Skeletal muscle tissue (tissue), 4 donors: ENCODE measurements around the gene MYO5C. TPM values are rescaled to one million over a fixed set of nuclear protein-coding genes. Genes with fewer than 3 reads are reported as not detected.

Experiments used
- H3K27ac ChIP-seq: one replicate; pipeline ENCODE4 v1.7.0; 2013; ENCODE audit warnings: mild to moderate bottlenecking, low read depth, low read length, inconsistent platforms
- H3K27me3 ChIP-seq, 3 donors: one replicate each; pipeline ENCODE4 v1.7.0; 2013; ENCODE audit warnings: low read length in 3 of 3; ENCODE audit not compliant: control insufficient read depth in 3 of 3, insufficient read depth in 3 of 3
- H3K36me3 ChIP-seq, 3 donors: one replicate each; pipeline ENCODE4 v1.7.0; 2013; ENCODE audit warnings: low read length in 3 of 3; ENCODE audit not compliant: control insufficient read depth in 3 of 3, insufficient read depth in 3 of 3
- H3K4me1 ChIP-seq, 3 donors: one replicate each; pipeline ENCODE4 v1.7.0; 2013; ENCODE audit warnings: low read length in 3 of 3, mild to moderate bottlenecking in 3 of 3; ENCODE audit not compliant: control insufficient read depth in 3 of 3, insufficient read depth in 3 of 3
- H3K4me3 ChIP-seq, 3 donors: one replicate each; pipeline ENCODE4 v1.7.0; 2013; ENCODE audit warnings: low read length in 3 of 3
- H3K9ac ChIP-seq, 3 donors: one replicate each; pipeline ENCODE4 v1.7.0; 2013; ENCODE audit warnings: low read length in 3 of 3, mild to moderate bottlenecking in 3 of 3, moderate library complexity in 2 of 3, low read depth in 1 of 3
- H3K9me3 ChIP-seq, 3 donors: one replicate each; pipeline ENCODE4 v1.7.0; 2013; ENCODE audit warnings: low read length in 3 of 3; ENCODE audit not compliant: control insufficient read depth in 3 of 3
- total RNA-seq: library from RNA; depleted of rRNA; stranded (reverse); fragments of >200 nt; gene quantifications from one replicate; pipeline ENCODE4 v1.2.3, GENCODE V29; 2014
- donor health status: Osteomylitis.

Gene MYO5C
- total RNA-seq, 1 donor from 2014 or later = 3.7 TPM

DNA sequence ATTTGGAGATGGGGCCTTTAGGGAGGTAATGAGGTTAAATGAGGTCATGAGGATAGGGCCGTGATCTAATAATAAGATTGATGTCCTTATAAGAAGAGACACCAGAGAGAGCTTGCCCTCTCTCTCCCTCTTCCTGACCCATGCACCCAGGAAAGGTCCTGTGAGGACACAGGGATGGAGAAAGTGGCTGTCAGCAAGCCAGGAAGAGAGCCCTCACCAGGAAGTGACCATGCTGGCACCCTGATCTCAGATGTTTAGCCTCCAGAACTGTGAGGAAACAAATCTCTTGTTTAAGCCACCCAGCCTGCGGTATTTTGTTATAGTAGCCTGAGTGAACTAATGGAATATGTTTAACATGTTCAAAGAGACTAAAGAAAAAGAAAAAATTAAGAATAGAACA, 89.2 kb downstream of the MYO5C start:
- Histone ChIP-seq H3K27ac (no peak overlapping the region), H3K9me3 (no peaks in the 10 kb centered on the region), H3K9ac (no peak overlapping the region), H3K36me3 (peaks cover 11 to 12% (median 12%) of the 10 kb centered on the region in 3 donors), H3K4me1 (peaks cover 0 to 5% (median 5%) of the 10 kb centered on the region in 3 donors), H3K27me3 (no peaks in the 10 kb centered on the region), H3K4me3 (no peak overlapping the region)

DNA sequence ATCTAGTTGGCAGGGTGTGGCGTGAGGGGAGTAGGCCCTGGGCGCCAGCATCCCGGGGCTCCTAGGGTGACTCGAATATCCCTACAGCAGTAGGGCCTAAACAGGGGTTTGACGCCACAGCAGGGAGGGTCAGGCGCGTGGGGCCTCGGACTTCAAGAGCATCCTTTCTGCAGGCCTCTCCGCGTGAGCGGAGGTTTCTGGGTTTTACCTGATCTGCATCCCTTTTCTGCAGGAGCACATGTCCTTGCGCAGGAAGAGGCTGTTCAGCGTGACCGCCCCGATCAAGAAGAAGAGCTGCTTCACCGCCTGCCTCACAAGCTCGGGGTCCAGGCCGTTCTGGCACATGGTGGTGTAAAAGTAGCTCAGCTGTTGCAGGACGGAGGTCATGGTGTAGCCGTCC, 90.9 kb downstream of the MYO5C start:
- H3K36me3 ChIP-seq = peaks cover 9 to 12% (median 11%) of the 10 kb centered on the region in 3 donors
- H3K4me3 ChIP-seq = no peak overlapping the region
- no peak overlapping the region for H3K27ac ChIP-seq
- no peaks in the 10 kb centered on the region for H3K9me3 ChIP-seq
- H3K27me3 ChIP-seq = no peaks in the 10 kb centered on the region
- peaks cover 0 to 5% (median 4%) of the 10 kb centered on the region in 3 donors for H3K4me1 ChIP-seq
- no peak overlapping the region for H3K9ac ChIP-seq

DNA sequence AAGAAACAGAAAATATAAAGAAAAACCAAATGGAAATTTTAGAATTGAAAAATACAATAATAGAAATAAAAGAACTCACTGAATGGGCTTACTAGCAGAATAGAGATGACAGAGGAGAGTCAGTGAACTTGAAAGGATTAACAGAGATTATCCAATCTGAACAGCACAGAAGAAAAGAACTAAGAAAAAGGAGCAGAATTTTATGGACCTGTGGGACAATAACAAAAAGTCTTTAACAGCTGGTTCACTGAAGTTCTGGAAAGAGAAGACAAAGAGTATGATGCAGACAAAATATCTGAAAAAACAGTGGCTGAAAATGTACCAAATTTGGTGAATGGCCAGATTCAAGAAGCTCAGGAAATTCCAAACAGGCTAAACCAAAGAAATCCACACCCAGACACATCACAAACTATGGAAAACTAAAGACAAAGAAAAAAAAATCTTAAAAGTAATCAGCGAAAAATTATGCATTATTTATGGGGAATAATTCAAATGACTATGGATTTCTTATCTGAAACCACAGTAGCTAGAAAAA, 94.7 kb downstream of the MYO5C start:
- no peaks in the 10 kb centered on the region for H3K4me1 ChIP-seq
- no peak overlapping the region for H3K4me3 ChIP-seq
- no peaks in the 10 kb centered on the region for H3K27me3 ChIP-seq
- no peaks in the 10 kb centered on the region for H3K9me3 ChIP-seq
- H3K9ac ChIP-seq = no peak overlapping the region
- peaks cover 9 to 14% (median 12%) of the 10 kb centered on the region in 3 donors for H3K36me3 ChIP-seq
- H3K27ac ChIP-seq = no peak overlapping the region

DNA sequence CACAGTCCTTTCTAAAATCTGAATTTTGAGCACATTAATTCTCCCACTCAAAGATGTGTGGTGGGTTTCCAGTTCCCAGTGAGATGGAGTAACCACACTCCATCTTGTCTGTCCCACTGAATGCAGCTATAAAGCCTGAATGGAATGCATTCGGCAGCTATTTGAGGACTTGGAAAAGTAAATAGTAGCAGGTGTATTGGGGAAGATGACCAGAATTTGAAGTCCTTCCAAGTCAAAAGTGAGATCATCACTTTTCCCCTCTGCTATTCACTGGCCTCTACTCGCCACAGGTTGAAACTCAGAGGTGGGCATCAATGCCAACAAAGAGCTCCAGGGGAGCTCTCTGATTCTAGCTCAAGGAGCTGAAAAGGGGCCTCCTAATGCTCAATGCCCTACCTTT, 96.3 kb downstream of the MYO5C start:
- H3K36me3 ChIP-seq = peaks cover 0 to 7% (median 2%) of the 10 kb centered on the region in 3 donors
- H3K27me3 ChIP-seq = no peaks in the 10 kb centered on the region
- no peaks in the 10 kb centered on the region for H3K9me3 ChIP-seq
- H3K9ac ChIP-seq = no peak overlapping the region
- H3K4me1 ChIP-seq = no peaks in the 10 kb centered on the region
- no peak overlapping the region for H3K4me3 ChIP-seq
- H3K27ac ChIP-seq = no peak overlapping the region

DNA sequence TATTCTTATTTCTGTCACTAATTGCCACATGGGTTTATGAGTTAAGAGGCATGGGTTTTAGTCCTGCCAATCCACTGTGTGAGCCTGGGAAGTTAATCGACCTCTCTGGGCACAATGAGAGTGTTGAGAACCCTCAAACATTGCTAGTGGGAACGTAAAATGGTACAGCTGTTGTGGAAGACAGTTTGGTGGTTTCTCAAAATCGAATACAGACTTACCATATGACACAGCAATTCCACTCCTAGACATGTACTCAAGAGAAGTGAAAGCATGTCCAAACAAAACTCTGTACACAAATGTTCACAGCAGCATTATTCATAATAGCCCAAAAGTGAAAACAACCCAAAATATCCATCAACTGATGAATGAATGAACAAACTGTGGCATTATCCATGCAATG, 98.7 kb downstream of the MYO5C start:
- Histone ChIP-seq H3K4me1 (peaks cover 0 to 6% (median 3%) of the 10 kb centered on the region in 3 donors), H3K27ac (no peak overlapping the region), H3K4me3 (no peak overlapping the region), H3K9me3 (no peaks in the 10 kb centered on the region), H3K27me3 (no peaks in the 10 kb centered on the region), H3K9ac (no peak overlapping the region), H3K36me3 (peaks cover 0 to 4% (median 0%) of the 10 kb centered on the region in 3 donors)

DNA sequence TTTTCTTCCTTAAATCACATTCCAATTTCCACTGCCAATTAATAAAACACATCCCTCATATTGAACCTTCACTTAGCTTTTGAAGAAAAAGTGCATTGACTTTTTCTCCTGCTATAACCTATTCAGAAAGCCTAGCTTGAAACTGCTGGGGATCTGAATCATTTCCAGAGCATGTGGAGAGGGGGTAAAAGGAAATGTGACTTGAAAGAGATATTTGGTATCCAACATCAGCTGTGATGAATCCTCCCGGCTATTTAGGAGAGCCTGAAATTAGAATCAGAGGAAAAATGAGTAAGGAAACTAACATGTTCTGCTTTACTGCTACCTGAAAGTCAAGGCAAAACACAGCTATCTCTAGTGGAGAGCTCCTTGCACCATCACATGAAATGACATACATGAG, 101.8 kb downstream of the MYO5C start:
- Histone ChIP-seq H3K9ac (no peak overlapping the region), H3K4me3 (no peak overlapping the region), H3K36me3 (peaks cover 0 to 4% (median 0%) of the 10 kb centered on the region in 3 donors), H3K27ac (no peak overlapping the region), H3K4me1 (peaks cover 0 to 6% (median 3%) of the 10 kb centered on the region in 3 donors), H3K27me3 (no peaks in the 10 kb centered on the region), H3K9me3 (no peaks in the 10 kb centered on the region)

DNA sequence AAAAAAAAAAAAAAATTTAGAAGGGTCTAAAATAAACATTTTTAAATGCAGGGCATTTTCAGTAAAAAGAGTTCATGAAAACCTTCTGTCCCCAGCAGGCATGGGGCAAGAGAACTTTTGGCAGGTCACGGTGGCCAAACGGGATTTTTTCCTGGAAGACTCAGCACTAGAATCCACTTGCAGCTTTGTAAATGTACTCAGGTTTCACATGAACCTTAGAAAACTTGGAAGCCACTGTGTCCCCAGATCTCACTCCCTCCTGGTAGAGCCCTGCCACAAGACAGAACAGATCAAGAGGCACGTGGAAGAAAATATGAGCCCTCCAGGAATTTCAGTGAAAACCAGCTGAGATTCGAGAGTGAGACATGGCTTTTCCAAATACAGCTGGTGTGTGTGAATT, 102.3 kb downstream of the MYO5C start:
- Histone ChIP-seq H3K27ac (no peak overlapping the region), H3K36me3 (peaks cover 0 to 4% (median 0%) of the 10 kb centered on the region in 3 donors), H3K27me3 (no peaks in the 10 kb centered on the region), H3K4me1 (peaks cover 0 to 6% (median 3%) of the 10 kb centered on the region in 3 donors), H3K9ac (no peak overlapping the region), H3K9me3 (no peaks in the 10 kb centered on the region), H3K4me3 (no peak overlapping the region)

DNA sequence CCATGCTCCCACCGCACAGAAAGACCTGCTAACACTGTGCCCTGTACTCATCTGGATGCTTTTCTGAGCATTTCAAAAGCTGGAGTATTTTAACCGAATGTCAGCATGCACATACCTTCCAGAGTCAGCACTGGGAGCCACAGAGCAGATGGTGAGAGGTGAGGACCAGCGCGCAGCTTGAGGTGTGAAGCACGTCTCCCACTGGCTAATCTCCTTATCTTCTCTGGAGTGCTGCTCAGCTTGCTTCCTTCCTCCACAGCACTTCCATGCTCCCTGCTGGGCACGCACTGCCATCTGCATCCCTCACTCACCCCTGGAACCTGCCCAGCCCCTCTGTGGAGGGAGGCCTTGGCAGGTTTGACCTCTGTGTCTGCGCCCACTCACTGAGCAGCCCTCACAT, 104.4 kb downstream of the MYO5C start, which contains the start of gene GNB5:
TSS of gene GNB5 (minus strand) at position 186 of the 400 bp plus-strand sequence. CDS start 6,716 bp downstream, outside the sequence.
- Histone ChIP-seq H3K9me3 (no peaks in the 10 kb centered on the region), H3K4me3 (no peak within 1 kb of the TSS), H3K36me3 (peaks cover 0 to 2% (median 0%) of the 10 kb centered on the region in 3 donors), H3K27me3 (no peaks in the 10 kb centered on the region), H3K4me1 (peaks cover 0 to 7% (median 6%) of the 10 kb centered on the region in 3 donors), H3K9ac (no peak within 1 kb of the TSS), H3K27ac (no peak within 1 kb of the TSS)

DNA sequence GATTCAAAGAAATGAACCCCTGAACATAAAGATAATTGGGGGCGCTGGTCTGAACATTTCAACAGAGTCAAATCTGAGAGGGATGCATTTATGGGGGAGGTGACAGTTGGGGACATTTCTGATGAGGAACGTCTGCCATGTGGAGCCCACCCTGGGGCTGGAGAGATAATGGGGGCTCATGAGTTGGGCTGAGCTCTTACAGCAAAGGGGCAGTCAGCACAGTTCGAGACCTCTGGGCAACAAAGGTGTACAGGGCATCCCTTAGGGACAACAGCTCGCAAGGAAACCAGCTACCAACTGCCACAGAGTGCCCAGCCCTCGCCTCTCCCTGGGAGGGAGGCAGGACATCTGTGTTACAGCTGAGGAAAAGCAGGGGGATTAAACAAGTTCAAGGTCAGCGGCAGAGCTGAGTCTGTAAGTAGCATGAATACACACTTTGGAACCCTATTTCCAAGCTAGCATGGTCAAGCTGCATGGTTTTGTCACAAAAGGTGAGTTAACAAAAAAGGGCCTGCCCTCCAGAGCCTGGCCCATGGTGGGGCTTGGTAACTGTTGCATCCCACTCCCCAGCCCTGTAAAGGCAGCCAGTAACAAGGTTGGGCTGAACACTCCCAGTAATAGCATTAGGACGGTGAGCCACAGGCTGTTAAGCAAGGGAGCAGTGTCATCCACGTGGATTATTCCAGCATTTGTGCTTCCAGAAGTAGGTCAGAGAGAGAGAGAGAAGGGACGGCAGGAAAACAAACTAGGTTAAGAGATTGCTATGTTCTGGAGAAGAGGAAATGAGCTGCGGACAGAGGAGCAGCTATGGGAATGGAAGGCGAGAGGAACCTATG, 108.7 kb downstream of the MYO5C start:
- Histone ChIP-seq H3K4me3 (no peak overlapping the region), H3K9me3 (no peaks in the 10 kb centered on the region), H3K4me1 (peaks cover 0 to 4% (median 0%) of the 10 kb centered on the region in 3 donors), H3K27ac (no peak overlapping the region), H3K9ac (no peak overlapping the region), H3K27me3 (no peaks in the 10 kb centered on the region), H3K36me3 (no peaks in the 10 kb centered on the region)

DNA sequence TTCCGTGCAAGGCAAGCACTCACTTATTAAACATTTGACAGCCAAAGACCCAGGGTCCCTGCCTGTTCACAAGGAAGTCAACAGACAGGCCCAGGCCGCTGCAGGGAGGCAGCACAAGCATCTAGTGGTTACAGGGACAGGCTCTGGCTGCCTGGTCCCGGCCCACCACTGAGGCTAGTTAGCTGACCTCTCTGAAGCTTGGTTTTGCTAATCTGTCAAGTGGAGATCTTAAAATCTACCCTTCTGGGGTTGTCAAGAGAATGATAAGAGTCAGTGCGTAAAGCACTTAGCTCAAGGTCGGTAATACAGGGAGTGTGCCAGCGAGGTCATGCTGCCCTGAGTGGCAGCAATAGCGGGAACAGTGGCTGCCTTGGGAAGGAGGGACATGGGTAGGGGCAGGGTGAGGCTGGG, 110.4 kb downstream of the MYO5C start:
- Histone ChIP-seq H3K4me1 (peaks cover 3 to 5% (median 5%) of the 10 kb centered on the region in 3 donors), H3K4me3 (no peak overlapping the region), H3K9ac (no peak overlapping the region), H3K9me3 (no peaks in the 10 kb centered on the region), H3K27me3 (peaks cover 0 to 8% (median 0%) of the 10 kb centered on the region in 3 donors), H3K36me3 (no peaks in the 10 kb centered on the region), H3K27ac (no peak overlapping the region)
